GM12891 (cell line): ENCODE results near the gene S100A6.
"Not testable (repeated sequence)": the region's sequence is repeated elsewhere in the genome, so short reads cannot be mapped to it uniquely, and the experiment has no call there.

ENCODE experiments used
- DNase-seq: peaks from one replicate; pipeline ENCODE4 v3.0.0; 2011; ENCODE audit warnings: low spot score; ENCODE audit not compliant: insufficient read length
- FAIRE-seq: peaks from 2 replicates; lab custom pipeline; 2011; peaks lifted over from hg19 to GRCh38; lab: Jason Lieb, UNC
- PAX5 ChIP-seq: IDR thresholded peaks from 2 replicates; pipeline ENCODE4 v1.6.1; 2011; ENCODE audit warnings: low read length, moderate library complexity, mild to moderate bottlenecking; ENCODE audit not compliant: insufficient read depth, severe bottlenecking
- POLR2A ChIP-seq: IDR thresholded peaks from 2 replicates; pipeline ENCODE4 v1.6.1; 2011; ENCODE audit warnings: low read depth, low read length, control low read depth
- POLR2AphosphoS5 ChIP-seq: IDR thresholded peaks from 2 replicates; pipeline ENCODE4 v1.6.1; 2011; ENCODE audit warnings: low read depth, low read length, control low read depth
- POU2F2 ChIP-seq: IDR thresholded peaks from 2 replicates; pipeline ENCODE4 v1.6.1; 2011; ENCODE audit warnings: low read depth, mild to moderate bottlenecking, control low read depth, low read length, moderate library complexity
- SPI1 ChIP-seq: IDR thresholded peaks from 2 replicates; pipeline ENCODE4 v1.6.1; 2011; ENCODE audit warnings: low read depth, low read length, control low read depth
- TAF1 ChIP-seq: IDR thresholded peaks from 2 replicates; pipeline ENCODE4 v1.6.1; 2011; ENCODE audit warnings: low read depth, low read length, control low read depth

The S100A6 gene

DNA sequence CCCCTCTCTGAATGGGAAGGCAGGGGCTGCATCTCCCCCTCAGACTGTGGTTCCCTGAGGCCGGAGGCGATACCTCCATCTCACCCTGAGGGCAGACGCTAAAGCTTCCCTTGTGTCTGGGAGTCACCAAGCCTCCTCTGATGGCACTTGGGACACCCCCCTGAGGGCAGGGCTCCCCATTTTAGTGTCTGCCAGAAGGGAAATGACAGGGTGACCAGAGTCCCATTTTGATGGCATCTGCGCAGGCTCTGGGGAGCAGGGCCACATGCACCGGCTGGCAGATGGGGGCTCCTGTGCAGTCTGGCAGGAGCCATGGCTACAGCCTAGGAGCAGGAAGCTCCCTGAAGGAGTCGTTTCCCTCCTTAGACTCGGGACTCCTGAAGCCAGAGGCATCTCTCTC lies 28.2 kb upstream of the S100A6 start:
- TF ChIP-seq POLR2AphosphoS5 (no peak), TAF1 (no peak), POLR2A (no peak), PAX5 (no peak), SPI1 (no peak), POU2F2 (no peak)
- no peak for DNase-seq
- no peak for FAIRE-seq

DNA sequence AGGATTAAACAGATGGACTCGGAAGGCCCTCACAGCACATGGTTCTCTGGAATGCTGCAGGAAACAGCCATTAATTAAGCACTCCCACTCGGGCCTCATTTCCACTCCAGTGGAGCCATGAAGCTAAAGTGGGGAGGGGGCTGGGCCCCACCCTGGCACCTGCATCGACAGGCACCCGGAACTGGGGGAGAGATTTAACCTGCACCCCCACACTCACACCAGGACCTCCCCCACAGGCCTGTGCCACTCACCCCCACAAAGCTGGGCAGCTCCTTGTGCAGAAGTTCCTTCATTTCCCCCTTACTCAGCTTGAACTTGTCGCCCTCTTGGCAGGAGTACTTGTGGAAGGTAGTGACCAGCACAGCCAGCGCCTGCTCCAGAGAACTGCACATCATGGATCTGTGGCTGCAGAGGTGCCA lies 27.7 kb upstream of the S100A6 start:
- no peak for TF ChIP-seq POLR2AphosphoS5
- no peak for TF ChIP-seq PAX5
- no peak for TF ChIP-seq POU2F2
- TF ChIP-seq SPI1 = no peak
- TF ChIP-seq TAF1 = no peak
- no peak for TF ChIP-seq POLR2A
- FAIRE-seq = no peak
- no peak for DNase-seq

DNA sequence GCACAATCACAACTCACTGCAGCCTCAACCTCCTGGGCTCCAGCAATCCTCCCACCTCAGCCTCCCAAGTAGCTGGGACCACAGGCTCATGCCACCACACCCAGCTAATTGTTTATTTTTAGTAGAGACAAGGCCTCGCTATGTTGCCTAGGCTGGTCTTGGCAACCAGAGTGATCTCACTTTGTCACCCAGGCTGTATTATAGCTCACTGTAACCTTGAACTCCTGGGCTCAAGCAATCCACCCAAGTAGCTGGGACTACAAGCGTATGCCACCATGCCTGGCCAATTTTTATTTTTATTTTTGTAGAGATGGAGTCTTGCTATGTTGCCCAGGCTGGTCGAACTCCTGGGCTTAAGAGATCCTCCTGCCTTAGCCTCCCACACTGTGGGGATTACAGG lies 26.2 kb upstream of the S100A6 start:
- DNase-seq, FAIRE-seq: not testable (repeated sequence)

DNA sequence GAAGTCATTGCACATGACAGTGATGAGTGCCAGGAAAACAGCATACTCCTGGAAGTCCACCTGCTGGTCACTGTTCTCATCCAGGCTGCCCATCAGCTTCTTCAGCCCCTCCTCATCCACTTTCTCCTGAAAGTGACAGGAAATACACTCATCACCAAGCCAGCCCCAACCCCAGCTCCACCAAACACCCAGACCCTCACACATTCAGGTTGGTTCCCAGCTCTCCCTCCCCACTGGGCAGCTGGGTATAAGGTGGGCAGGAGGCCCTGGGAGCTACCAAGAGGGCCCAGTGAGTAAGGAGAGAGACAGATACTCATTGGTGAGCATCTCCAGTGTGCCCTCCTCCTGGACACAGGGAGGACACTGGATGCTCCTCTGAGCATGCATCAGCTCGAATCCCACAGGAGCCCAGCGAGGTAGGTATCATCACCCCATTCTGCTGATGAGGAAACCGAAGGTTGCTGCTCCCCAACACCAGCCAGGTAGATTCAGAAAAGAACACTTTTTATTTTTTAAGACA lies 25.7 kb upstream of the S100A6 start:
- FAIRE-seq = no peak
- no peak for DNase-seq
- TF ChIP-seq POLR2A (no peak), PAX5 (no peak)

DNA sequence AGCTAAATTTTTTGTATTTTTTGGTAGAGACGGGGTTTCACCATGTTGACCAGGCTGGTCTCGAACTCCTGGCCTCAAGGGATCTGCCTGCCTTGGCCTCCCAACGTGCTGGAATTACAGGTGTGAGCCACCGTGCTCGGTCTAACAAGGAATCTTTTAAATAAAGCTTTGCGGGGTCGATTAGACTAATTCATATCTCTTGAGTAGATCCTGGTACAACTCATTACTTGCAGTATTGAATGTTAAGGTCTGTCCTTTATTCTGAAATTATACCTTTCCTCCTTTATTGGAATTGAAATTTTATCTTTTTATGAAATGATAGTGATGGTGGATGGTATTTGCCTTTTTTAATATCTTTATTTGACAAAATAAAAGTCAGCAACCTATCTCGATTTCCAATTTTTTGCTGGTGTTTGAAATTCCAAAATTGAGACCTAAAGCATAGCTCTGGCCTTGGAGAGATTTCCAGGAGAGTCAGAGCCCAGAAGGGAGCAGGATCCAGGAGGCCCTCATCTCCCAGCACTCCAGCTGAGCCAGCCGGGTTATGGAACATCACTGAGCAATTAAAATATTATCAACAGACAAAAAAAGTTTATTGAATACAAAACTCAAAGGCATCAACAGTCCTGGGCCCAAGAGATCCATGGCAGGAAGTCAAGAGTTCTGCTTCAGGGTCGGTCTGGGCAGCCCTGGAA lies 25.1 kb upstream of the S100A6 start:
- TF ChIP-seq PAX5 (no peak), POLR2AphosphoS5 (no peak), POLR2A (no peak), POU2F2 (no peak), TAF1 (no peak), SPI1 (no peak)
- no peak for DNase-seq
- FAIRE-seq = no peak

DNA sequence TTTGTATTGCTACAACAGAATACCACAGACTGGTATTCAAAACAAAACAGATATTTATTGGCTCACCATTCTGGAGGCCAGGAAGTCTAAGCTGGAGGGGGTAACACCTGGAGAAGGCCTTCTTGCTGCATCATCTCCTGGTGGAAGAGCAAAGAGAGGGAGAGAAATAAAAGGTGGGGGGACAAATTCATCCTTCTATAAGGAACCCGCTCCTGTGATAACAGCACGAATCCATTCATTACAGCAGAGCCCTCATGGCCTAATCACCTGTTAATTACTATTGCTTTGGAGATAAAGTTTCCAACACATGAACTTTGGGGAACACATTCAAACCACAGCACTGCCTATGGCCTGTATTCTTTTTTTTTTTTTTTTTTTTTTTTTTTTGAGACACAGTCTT lies 24.4 kb upstream of the S100A6 start:
- TF ChIP-seq PAX5 (no peak), SPI1 (no peak), POLR2A (no peak), POLR2AphosphoS5 (no peak), TAF1 (no peak), POU2F2 (no peak)
- no peak for DNase-seq
- FAIRE-seq = no peak

DNA sequence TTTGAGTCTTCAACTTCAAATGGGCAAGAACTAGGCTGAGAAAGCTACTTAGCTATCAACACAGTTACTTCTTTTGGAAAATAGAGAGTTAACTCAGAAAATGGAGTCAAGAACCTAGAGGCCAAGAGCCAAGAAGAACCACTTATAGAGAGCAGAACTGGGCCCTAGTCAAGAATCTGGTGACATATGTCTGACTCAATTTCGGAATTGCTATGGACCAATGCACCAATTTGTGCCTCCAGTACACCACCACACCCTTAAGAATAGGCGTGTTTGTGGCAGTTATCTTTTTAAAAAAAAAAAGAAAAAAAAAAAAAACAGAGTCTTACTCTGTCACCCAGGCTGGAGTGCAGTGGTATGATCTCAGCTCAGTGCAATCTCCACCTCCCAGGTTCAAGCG lies 22.1 kb upstream of the S100A6 start:
- TF ChIP-seq POLR2AphosphoS5 = no peak
- no peak for TF ChIP-seq SPI1
- TF ChIP-seq PAX5 = no peak
- TF ChIP-seq POLR2A = no peak
- TF ChIP-seq TAF1 = no peak
- no peak for TF ChIP-seq POU2F2
- DNase-seq (no peak), FAIRE-seq (no peak)

DNA sequence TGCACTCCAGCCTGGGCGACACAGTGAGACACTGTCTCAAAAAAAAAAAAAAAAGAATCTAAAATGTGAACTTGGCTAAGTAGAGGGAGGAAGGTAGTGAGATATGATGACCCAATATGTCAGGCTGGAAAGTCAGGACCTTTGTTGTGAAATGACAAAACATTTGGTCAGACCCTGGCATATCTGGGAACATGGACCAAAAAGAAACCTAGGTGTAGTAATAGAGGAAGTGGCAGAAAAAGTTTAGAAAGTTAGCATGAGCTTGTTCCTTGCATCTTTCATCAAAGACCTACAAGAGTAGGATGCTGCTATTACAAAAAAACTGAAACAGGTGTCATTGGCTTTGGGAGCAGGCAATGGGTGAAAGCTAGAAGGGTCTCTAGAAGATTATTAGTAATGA lies 20.6 kb upstream of the S100A6 start:
- TF ChIP-seq PAX5 (no peak), SPI1 (peak; percentile 50; the same call in 1 of the 2 replicates)
- FAIRE-seq (no peak), DNase-seq (no peak)

DNA sequence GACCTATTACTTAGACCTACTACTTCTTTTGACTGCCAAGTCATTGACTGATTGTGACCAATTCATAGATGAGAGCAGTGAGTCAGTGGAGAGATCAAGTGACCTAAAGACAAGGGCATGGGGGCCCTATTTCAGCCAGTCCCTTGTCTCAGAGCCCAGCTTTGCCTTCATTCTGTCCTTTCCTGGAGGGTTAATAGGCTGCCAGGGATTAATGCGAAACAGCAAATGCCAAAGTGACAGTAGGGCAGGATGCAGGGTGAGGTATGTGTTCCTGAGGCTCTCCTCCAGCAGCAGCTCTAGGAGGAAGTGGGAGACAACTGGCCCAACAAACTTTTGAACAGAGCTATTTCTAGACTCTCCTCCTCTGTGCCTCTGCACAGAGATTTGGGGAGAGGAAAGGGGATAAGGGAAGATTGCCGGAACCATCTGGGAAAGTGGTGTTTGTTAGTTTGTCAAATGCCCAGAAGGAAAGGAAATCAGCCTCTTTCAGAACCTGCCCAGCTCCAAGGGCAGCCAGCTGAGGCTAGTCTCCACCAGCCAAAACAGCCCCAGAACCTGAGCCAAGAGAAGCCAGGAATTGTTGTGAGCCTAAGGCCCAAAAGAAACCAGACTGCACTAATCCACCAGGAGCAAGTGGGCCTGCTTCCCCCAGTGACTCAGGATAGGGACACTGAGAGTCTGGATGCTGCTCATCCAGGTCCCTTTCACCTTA lies 18.2 kb upstream of the S100A6 start:
- no peak for FAIRE-seq
- TF ChIP-seq POLR2AphosphoS5 (no peak), SPI1 (peak; percentile 51; the same call in 1 of the 2 replicates)
- DNase-seq = no peak

DNA sequence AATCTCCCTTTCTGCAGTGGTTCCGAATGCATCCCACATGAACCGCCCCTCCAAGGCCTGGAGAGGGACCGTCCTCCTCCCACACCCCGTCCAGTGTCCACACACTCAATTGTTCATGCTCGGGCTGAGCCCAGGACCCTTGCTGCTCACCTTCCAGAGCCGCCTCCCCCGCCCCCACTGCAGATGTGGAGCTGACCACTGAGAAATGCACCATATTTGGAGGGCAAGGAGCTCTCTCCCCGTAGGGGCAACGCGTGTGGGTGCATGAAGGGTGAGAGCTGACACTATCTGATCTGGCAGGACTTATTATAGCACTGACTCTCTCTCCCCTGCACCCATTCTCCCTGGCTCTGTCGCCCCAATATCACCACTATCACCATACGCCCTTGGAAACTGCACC lies 17.3 kb upstream of the S100A6 start:
- TF ChIP-seq POLR2AphosphoS5 = no peak
- TF ChIP-seq SPI1 = no peak
- TF ChIP-seq PAX5 = no peak
- no peak for TF ChIP-seq TAF1
- no peak for TF ChIP-seq POLR2A
- no peak for TF ChIP-seq POU2F2
- DNase-seq (no peak), FAIRE-seq (no peak)
